22Rv1 (cell line): ENCODE data around the gene SH3BGRL2.

Experiments used
- H3K27ac ChIP-seq: fragments of 450-650 bp; 2 replicates; pipeline ENCODE4 v1.5.1; 2017
- ZFX ChIP-seq: fragments of 450-650 bp; IDR thresholded peaks from 2 replicates; pipeline ENCODE4 v1.6.1; 2017; ENCODE audit warnings: antibody characterized with exemption, borderline replicate concordance
- TF ChIP-seq, protein P1 (sequence below): fragments of 450-650 bp; IDR thresholded peaks from 2 replicates; pipeline ENCODE4 v1.5.1; 2017; ENCODE audit warnings: mild to moderate bottlenecking

SH3BGRL2 gene

DNA sequence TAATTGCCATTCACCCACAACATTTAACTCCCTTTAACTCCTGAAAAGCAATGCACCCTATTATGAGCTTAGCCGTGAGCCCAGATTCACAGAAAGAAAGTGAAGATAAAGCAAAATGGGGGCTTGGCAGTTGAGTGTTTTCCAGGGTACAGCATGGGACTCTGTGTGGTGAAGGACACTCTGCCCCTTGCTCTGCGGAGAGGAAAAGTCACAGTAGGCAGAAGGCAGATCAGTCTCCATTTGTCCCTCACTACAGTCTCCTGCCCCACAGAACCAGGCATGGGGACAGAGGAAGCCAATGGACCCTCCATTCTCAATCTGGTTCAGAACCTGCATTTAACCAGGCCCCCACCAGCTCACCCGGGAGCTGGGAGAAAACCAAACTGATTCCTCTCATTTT lies 30.8 kb upstream of the SH3BGRL2 start:
- no peak overlapping the region for H3K27ac ChIP-seq
- TF ChIP-seq, protein P1, sequence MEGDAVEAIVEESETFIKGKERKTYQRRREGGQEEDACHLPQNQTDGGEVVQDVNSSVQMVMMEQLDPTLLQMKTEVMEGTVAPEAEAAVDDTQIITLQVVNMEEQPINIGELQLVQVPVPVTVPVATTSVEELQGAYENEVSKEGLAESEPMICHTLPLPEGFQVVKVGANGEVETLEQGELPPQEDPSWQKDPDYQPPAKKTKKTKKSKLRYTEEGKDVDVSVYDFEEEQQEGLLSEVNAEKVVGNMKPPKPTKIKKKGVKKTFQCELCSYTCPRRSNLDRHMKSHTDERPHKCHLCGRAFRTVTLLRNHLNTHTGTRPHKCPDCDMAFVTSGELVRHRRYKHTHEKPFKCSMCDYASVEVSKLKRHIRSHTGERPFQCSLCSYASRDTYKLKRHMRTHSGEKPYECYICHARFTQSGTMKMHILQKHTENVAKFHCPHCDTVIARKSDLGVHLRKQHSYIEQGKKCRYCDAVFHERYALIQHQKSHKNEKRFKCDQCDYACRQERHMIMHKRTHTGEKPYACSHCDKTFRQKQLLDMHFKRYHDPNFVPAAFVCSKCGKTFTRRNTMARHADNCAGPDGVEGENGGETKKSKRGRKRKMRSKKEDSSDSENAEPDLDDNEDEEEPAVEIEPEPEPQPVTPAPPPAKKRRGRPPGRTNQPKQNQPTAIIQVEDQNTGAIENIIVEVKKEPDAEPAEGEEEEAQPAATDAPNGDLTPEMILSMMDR = no peak
- TF ChIP-seq ZFX = no peak

DNA sequence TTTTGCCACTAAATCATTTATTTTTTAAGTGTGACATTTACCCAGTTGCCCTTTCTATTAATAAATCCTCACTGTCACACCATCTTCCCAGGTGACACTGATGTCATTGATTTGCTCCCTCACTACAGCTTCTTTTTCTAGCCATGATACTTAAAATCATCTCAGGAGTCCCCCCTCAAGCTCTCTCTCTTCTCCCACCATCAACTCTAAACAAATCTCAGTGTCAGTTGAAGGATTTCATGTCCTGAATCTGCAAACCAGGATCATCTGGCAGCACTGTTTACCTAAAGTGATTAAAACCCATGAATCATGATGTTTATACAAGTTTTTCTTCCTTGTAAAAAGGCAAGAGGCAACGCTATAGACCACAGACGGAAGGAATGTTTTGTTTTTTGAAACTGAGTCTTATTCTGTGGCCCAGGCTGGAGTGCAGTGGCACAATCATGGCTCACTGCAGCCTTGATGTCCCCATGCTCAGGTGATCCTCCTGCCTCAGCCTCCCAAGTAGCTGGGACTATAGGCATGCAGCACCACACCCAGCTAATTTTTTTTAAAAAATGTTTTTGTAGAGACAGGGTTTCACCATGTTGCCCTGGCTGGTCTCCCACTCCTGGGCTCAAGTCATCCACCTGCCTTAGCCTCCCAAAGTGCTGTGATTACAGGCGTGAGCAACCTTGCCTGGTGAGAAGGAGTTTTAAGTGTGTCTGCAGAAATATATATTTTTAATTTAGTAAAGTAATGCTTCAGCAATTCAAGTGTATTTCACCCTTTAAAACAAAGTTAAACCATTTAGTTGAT lies 30.1 kb upstream of the SH3BGRL2 start:
- TF ChIP-seq, protein P1 = no peak
- TF ChIP-seq ZFX = no peak
- peak overlapping the region; percentile 22; the same call in 1 of the 2 replicates for H3K27ac ChIP-seq

DNA sequence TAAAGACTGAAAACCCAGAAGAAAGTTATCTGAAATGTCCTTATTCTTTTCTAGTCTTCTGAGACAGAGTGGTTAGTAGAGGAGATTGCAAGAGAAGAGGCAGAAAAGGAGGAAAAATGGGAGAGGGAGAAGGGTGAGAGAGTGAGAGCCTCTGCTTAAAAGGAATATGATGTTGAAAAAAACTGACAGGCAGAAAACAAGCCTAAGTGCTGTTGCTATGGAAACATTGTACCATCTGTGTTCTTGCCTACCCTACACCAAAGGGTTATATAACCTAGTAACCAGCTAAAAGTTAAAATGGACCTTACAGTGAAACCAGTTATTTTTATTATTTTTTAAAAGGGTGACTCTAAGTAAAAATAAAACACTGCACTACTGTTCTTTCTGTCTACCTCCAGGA lies 28.3 kb upstream of the SH3BGRL2 start:
- H3K27ac ChIP-seq = no peak overlapping the region
- TF ChIP-seq, protein P1 = no peak
- TF ChIP-seq ZFX = no peak

DNA sequence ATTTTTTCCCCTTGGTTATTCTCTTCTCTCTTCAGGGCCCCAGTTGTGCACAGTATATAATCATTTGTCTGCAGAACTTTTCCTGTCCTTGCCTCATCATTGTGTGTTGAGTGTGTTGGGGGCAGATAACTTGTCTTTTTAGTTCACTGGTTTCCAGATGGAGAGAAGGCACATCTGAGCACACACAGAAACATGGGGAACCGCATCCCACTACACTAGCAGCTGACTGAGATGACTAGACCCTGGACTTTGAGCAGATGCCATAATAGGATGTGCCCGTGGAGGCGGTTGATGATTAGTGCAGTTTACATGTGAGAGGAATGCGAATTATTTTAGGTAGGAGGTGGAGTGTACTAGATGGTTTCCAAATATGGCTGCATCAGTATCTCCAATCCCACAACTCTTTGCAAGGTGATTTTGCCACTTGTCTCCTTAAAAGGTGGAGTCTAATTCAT lies 26.5 kb upstream of the SH3BGRL2 start:
- no peak for TF ChIP-seq ZFX
- TF ChIP-seq, protein P1 = no peak

DNA sequence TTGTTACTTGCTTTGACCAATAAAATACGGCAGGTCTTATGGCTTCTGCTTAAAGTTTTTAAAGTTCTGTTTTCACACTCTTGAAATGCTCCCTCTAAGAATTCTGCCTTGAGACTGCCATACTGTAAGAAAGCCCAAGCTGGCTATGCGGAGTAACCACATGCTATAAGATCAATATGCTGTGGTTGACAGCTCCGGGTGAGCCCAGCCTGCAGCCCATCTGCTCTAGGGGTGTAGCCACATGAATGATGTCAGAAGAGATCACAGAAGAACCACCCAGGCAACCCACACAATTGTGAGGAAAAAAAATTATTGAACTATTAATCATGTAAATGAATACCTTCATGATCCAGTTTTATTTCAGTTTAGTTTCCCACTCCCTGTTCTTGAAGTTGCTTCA lies 26.1 kb upstream of the SH3BGRL2 start:
- H3K27ac ChIP-seq = no peak overlapping the region
- TF ChIP-seq, protein P1 = no peak
- TF ChIP-seq ZFX = no peak

More for the DNA sequence above, 26.5 kb upstream of the SH3BGRL2 start:
- H3K27ac ChIP-seq = no peak overlapping the region

DNA sequence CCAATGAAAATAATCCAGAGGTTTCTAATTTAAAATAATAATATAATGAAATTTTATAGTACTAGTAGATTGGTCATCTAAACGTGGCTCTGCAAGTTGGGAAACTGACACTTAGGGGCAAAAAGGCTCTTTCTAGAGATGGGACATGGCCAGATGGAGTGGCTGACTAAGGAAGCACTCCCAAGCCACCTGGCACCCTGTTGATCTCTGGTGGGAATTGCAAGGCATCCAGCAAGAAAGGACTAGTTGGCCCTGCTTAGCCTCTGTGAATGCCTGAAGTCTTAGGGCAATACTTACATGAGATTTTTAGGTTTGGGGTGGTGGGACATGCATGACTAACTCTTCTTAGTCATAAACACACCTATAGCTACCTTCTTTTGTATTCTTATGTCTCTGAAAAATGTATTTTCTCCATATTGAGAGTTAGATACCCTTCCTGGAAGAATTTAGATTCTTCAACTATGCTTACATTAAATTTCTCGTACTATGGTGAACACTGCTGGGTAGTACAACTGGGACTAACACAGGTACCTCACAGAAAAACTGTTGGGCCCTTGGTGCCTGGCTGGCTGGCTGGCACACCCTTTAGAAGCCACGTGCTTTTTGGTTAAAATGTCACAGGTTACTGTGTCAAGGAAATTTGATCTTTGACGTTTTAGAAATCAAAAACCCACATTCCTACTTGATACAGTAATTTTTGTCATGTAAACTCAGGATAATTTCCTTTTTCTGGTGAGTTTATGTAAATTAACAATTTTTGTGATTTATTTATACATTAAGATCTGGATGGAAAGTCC lies 25.0 kb upstream of the SH3BGRL2 start:
- no peak overlapping the region for H3K27ac ChIP-seq
- TF ChIP-seq, protein P1 = no peak
- TF ChIP-seq ZFX = no peak

DNA sequence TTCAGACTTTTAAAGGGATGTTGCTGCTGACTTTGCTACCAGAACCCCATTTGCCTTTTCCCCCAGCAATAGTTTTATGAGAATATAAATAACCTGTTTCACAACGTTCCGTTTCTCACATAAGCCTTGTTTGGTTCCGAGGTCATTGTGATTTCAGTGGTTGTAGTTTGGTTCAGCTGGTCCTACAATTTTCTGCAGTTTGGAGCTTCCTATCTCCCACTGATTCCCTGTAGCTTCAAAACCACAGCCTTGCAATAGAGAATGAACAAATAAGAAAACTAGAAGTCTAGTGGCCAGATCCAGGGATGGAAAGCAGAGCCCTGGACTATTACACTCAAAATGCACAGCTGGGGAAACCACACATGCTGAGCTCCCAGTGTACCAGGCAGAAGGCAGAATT lies 24.1 kb upstream of the SH3BGRL2 start:
- TF ChIP-seq, protein P1 = no peak
- no peak for TF ChIP-seq ZFX
- H3K27ac ChIP-seq = no peak overlapping the region
